NCI-H524 (cell line): Measurements from ENCODE around the gene PDE3A.

Experiments used
- DNase-seq, 2 experiments: peaks; one replicate each; lab custom pipeline; 2025; lab: John Stamatoyannopoulos, UW

The PDE3A gene

GRCh38 chr12:20494851-20495250 lies 126.5 kb downstream of the PDE3A start:
- DNase-seq = no peak

- DNase-seq = no peak
Measured at GRCh38 chr12:20495997-20496396, 127.7 kb downstream of the PDE3A start.

GRCh38 chr12:20497707-20498106 lies 129.4 kb downstream of the PDE3A start:
- DNase-seq = no peak

GRCh38 chr12:20501958-20502357 lies 133.6 kb downstream of the PDE3A start:
- no peak for DNase-seq

- DNase-seq = no peak
Measured at GRCh38 chr12:20503858-20504257, 135.5 kb downstream of the PDE3A start.

- DNase-seq = no peak
Measured at GRCh38 chr12:20505056-20505455, 136.7 kb downstream of the PDE3A start.

- DNase-seq = no peak
Measured at GRCh38 chr12:20507056-20507455, 138.7 kb downstream of the PDE3A start.

- DNase-seq = no peak
Measured at GRCh38 chr12:20507711-20508110, 139.4 kb downstream of the PDE3A start.

GRCh38 chr12:20508359-20508758 lies 140.0 kb downstream of the PDE3A start:
- no peak for DNase-seq

- peak; percentile 42 to 82 for DNase-seq
Measured at GRCh38 chr12:20508962-20509361, 140.6 kb downstream of the PDE3A start.

- DNase-seq = no peak
Measured at GRCh38 chr12:20510811-20511210, 142.5 kb downstream of the PDE3A start.

GRCh38 chr12:20513189-20513588 lies 144.9 kb downstream of the PDE3A start:
- no peak for DNase-seq

- DNase-seq = no peak
Measured at GRCh38 chr12:20514598-20514997, 146.3 kb downstream of the PDE3A start.

GRCh38 chr12:20520532-20520931 lies 152.2 kb downstream of the PDE3A start:
- DNase-seq = no peak

- no peak for DNase-seq
Measured at GRCh38 chr12:20523658-20524057, 155.3 kb downstream of the PDE3A start.

GRCh38 chr12:20524113-20524512 lies 155.8 kb downstream of the PDE3A start:
- DNase-seq = no peak

- DNase-seq = no peak
Measured at GRCh38 chr12:20525064-20525610, 156.8 kb downstream of the PDE3A start.

- no peak for DNase-seq
Measured at GRCh38 chr12:20527417-20528163, 159.3 kb downstream of the PDE3A start.

- no peak for DNase-seq
Measured at GRCh38 chr12:20528208-20528607, 159.9 kb downstream of the PDE3A start.

GRCh38 chr12:20546267-20546666 lies 177.9 kb downstream of the PDE3A start:
- no peak for DNase-seq

- DNase-seq = no peak
Measured at GRCh38 chr12:20547816-20548575, 179.7 kb downstream of the PDE3A start.

- DNase-seq = no peak
Measured at GRCh38 chr12:20548611-20549010, 180.3 kb downstream of the PDE3A start.

GRCh38 chr12:20549108-20549719 lies 180.9 kb downstream of the PDE3A start:
- peak; percentile 6 to 39 for DNase-seq
